HG03354 (cell line): ENCODE data around the gene PGD.
"Not testable (repeated sequence)": the region's sequence is repeated elsewhere in the genome, so short reads cannot be mapped to it uniquely, and the experiment has no call there.

ENCODE experiments used
- ATAC-seq: cut with Tn5 transposase; IDR thresholded peaks from one replicate; pipeline ENCODE4 v1.9.1; 2021; ENCODE audit warnings: mild to moderate bottlenecking; ENCODE audit not compliant: unreplicated experiment, poor library complexity, severe bottlenecking

Gene PGD

DNA sequence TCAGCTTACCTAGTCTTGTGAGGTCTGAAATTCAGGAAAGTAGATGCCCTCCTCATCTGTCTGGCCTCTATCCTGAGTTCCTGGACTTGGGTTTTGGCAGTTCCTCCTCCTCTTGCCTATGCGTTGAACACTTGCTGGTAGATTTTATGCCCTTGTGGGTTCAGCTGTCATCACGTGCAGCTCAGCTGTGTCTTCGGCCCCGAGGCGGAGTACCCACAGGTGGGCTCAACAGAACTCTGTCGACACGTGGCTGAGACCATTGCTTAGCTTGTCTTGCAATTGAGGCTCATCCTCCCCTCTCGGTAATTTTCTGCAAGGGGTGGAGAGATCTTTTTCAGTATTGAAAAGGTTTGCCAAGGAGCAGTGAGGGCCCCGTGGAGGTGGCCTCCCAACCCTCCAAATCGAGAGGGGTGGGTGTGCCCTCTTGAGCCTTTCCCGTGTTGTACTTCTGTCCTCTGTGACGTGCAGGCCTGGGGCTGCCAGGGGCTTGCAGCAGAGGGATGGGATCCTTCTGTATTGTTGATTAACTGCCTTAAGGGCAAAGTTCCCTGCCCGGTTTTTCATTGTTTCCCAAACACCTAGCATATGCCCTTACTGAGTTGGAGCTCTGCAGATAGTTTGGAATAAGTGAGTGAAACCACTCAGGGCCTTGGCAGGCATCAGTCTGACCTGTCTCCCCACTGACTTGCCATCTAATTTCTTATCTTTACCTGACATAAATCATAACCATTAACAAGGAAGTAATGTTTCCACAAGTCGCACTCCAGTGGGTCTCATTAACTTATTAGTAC is 34.2 kb downstream of the PGD start:
- no peak for ATAC-seq

- no peak for ATAC-seq
Observed at GRCh38 chr1:10433790-10434189, 34.9 kb downstream of the PGD start.

DNA sequence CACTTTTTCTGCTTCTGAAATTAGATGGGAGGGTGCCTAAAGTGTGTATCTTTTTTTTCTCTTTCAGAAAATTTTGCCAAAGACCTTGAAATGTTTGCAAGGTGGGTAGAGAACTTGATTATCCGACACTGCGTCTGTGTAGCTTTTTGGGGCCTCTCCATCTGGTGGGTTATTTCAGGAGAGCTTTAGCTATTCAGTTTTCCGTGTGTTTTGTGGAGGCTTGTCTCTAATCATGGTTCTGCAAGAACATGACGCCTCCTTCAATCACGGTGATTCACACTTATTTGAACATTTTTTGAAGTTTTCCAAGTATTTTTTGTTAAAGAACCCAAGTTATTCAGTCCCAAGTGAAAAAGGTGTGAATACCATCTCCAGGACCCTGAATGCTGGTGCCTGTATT is 35.7 kb downstream of the PGD start:
- ATAC-seq = no peak

- no peak for ATAC-seq
Observed at GRCh38 chr1:10437052-10437451, 38.2 kb downstream of the PGD start.

DNA sequence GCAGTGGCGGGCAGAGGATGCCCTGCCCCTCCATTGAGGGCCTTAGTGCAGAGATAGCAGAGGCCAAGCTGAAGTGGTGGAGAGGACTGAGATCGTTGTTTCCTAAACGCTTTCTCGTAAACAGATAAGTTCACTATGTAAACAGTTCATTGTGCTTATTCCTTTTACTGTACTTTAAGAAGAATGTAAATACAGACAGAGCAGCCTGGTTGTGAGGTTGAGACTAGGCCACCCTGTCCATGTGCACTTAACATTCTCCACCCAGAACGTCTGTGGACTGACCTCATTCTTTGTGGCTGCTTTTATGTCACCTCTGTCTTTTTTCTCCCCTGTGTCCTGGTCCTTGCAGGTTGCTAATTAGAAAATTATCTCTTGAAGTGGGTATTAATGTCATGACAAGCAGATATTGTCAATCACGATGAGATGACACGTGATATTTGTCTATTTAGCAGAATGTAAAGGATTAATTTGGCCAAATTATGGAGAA is 39.9 kb downstream of the PGD start:
- no peak for ATAC-seq

DNA sequence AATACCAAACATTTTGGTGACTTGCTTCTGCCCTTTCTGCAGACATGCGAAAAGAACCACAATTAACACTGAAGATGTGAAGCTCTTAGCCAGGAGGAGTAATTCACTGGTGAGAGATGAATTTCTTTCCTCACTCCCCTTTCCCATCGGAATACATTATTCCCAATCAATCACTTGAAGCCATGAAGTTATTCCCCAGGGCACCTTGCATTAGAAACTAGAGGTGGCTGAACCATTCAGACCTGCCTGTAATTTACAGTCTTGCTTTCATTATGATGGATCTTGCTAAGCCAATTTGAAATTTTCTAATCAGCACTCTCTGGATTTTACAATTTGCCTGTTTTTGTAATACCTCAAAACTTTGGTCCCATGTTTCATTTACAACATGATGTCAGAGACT is 41.4 kb downstream of the PGD start:
- no peak for ATAC-seq

DNA sequence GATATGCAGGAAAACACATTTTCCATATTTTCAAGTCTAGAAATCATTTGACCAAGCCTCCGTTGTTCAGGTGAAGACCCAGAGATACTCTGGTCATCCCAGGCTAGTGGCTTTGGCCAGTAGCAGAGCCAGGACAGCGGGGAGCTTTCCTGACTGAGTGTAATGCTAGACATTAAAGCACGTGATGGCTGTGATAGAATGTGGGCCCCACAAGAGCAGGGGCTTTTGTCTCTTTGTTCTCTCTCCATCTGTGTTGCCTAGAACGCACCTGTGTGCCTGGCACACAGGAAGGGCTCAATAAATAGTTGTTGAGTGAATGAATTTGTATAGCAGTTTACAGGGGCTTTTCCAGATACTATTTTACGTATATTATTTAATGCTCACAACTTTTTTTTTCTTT is 41.9 kb downstream of the PGD start:
- no peak for ATAC-seq

- no peak for ATAC-seq
Observed at GRCh38 chr1:10444248-10444647, 45.4 kb downstream of the PGD start.

DNA sequence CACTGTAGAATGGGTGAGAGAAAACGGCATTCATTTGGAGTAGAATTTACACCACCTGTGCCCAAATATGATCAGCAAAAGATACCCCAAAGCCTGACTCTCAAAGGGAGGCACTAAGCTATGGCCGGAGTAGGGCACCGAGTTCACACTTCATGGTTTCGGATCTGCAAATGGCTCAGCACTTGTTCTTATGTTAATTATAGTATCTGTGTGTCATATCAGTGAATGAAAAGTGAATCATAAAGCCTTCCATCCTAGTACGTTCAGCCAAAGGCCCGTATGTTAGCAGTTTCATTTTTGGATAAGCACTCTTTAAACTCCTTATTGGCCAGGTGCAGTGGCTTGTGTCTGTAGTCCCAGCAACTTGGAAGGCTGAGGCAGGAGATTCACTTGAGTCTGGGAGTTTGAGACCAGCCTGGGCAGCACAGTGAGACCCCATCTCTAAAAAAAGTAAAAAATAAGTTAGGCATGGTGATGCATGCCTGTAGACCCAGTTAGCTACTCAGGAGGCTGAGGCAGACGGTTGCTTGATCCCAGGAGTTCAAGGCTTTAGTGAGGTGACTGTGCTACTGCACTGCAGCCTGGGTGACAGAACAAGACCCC is 46.0 kb downstream of the PGD start:
- ATAC-seq = no peak

DNA sequence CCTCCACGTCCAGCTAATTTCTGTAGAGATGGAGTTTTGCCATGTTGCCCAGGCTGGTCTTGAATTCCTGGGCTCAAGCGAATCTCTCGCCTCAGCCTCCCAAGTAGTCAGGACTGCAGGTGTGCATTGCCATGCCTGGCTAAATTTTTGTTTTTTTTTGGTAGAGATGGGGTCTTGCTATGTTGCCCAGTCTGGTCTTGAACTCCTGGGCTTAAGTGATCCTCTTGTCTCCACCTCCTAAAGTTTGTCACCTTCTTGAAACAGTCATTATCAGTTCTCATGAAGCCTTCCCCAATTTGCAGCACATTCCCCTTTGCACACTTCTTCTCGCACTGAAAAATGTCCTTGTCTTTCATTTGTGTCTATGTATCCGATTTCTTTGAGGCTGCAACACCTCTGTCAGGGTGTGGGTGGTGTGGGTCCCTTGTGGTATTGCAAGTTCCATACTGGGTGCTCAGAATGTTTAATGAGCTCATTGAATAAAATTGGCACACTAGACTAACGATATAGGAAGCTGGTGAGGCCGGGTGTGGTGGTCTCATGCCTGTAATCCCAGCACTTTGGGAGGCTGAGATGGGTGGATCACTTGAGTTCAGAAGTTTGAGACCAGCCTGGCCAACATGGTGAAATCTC is 48.0 kb downstream of the PGD start:
- no peak for ATAC-seq

GRCh38 chr1:10449751-10450150 is 50.9 kb downstream of the PGD start, which contains the start of gene CORT:
CORT (plus strand) TSS chr1:10450031; CDS start chr1:10450224, 193 bp downstream.
- ATAC-seq = no peak

GRCh38 chr1:10450156-10450814 is 51.4 kb downstream of the PGD start:
- no peak for ATAC-seq

- no peak for ATAC-seq
Observed at GRCh38 chr1:10450836-10451235, 52.0 kb downstream of the PGD start.

DNA sequence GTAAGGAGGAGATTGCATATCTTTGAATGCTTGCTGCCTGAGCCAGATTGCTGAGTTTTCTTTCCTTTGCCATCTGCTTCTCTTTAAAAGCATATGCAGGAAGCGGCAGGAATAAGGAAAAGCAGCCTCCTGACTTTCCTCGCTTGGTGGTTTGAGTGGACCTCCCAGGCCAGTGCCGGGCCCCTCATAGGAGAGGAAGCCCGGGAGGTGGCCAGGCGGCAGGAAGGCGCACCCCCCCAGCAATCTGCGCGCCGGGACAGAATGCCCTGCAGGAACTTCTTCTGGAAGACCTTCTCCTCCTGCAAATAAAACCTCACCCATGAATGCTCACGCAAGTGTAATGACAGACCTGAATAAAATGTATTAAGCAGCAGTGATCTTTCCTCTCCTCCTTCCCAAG is 52.4 kb downstream of the PGD start:
- ATAC-seq = no peak

DNA sequence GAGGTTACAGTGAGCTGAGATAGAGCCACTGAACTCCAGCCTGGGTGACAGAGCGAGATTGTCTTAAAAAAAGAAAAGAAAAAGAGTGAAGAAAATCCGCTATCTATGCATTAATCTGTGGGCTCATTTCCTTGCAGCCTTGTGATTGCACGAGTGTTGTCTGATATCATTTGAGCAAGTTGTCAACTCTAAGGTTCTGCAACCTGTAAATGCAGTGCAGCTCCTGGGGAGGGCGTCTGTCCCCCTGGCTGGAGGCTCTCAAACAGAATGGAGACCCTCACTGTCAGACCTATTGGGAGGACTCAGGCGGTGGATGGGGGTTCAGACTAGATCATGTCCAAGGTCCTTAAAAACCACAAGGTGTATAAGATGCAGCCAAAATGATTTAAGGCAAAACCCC is 57.2 kb downstream of the PGD start:
- ATAC-seq = no peak

DNA sequence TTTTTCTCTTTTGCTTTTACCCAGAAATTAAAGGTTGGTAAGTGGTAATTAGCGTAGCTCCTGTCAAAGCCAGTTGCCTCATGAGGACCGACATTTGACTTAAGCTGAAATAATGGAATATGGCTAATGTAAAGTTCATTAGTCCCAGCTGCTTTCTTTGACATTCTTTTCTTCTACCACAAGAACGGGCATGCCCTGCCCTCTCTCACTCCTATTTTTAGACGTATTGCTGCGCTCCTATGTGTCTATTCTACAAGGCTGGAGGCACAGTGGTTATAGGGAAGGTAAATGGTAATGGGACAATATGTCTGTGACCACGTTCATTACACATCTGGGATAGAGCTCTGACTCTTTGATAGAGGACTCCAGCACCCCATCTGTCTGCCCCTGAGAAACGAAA is 57.8 kb downstream of the PGD start:
- ATAC-seq = no peak

DNA sequence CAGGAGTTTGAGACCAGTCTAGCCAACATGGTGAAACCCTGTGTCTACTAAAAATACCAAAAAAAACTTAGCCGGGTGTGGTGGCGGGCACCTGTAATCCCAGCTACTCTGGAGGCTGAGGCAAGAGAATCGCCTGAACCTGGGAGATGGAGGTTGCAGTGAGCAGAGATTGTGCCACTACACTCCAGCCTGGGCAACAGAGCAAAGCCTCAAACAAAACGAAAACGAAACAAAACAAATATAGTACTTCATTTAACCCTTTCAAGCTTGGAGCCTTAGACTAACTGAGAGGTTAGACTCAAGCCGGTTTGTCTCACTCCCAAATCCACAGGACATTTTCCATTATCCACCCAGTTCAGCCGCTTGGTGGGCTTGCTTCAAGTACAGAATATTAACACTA is 58.6 kb downstream of the PGD start:
- ATAC-seq = not testable (repeated sequence)

GRCh38 chr1:10457875-10458274 is 59.0 kb downstream of the PGD start:
- ATAC-seq = no peak

- no peak for ATAC-seq
Observed at GRCh38 chr1:10459184-10459583, 60.3 kb downstream of the PGD start.

GRCh38 chr1:10467078-10467477 is 68.2 kb downstream of the PGD start:
- ATAC-seq = no peak
